ENCODE results near the gene TMEM140.

DNA sequence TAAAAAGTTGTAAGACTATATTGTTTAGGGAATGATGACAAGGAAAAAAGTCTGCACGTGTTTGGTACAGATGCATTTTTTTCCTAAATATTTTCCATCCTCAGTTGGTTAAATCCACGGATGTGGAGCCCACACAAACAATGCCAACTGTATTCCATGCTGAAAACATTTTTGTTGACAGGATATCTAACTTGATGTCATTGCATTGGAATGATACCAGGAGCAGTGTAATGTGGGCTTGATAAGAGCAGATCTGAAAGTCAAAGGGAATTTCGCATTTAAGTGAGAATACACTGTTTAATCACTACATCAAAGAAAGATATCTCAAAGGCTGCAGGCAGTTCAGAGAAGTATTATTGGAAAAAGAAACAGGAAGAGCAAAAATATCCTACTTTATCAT lies 49.5 kb upstream of the TMEM140 start:
- TF ChIP-seq, protein P1, sequence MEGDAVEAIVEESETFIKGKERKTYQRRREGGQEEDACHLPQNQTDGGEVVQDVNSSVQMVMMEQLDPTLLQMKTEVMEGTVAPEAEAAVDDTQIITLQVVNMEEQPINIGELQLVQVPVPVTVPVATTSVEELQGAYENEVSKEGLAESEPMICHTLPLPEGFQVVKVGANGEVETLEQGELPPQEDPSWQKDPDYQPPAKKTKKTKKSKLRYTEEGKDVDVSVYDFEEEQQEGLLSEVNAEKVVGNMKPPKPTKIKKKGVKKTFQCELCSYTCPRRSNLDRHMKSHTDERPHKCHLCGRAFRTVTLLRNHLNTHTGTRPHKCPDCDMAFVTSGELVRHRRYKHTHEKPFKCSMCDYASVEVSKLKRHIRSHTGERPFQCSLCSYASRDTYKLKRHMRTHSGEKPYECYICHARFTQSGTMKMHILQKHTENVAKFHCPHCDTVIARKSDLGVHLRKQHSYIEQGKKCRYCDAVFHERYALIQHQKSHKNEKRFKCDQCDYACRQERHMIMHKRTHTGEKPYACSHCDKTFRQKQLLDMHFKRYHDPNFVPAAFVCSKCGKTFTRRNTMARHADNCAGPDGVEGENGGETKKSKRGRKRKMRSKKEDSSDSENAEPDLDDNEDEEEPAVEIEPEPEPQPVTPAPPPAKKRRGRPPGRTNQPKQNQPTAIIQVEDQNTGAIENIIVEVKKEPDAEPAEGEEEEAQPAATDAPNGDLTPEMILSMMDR (optimal IDR thresholded peaks at IDR 0.05 in 1 of 3, IDR thresholded peaks at IDR 0.05 in 1 of 3, conservative IDR thresholded peaks at IDR 0.05 in 1 of 3; ENCODE audit: extremely low read depth in 1 of 3, insufficient read depth in 2 of 3, low read length in 3 of 3) = no peak
- TF ChIP-seq EZH2 (IDR thresholded peaks at IDR 0.05; ENCODE audit: low read length) = no peak
